ENCODE measurements around the gene PIEZO2.

PIEZO2 gene

DNA sequence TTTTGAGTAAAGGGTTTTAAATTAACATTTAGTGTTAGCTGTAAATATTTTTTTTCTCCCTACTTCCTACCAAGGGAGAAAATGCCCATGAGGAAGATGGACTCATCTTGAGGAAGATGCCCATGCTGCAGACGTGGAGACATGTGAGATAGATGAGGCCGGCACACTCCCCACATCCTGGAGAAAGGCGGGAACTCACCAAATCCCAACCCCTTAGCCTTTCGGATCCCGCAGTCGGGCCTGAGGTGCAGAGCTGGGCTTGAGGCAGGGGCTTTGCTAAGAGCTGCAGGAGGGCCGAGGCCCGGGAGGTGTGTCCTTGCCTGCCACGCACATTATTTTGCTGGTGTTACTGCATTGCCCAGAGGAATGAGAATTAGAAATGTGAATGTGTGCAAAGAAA lies 485.6 kb downstream of the PIEZO2 start:
- no peak for ATAC-seq
- TF ChIP-seq, protein P1, sequence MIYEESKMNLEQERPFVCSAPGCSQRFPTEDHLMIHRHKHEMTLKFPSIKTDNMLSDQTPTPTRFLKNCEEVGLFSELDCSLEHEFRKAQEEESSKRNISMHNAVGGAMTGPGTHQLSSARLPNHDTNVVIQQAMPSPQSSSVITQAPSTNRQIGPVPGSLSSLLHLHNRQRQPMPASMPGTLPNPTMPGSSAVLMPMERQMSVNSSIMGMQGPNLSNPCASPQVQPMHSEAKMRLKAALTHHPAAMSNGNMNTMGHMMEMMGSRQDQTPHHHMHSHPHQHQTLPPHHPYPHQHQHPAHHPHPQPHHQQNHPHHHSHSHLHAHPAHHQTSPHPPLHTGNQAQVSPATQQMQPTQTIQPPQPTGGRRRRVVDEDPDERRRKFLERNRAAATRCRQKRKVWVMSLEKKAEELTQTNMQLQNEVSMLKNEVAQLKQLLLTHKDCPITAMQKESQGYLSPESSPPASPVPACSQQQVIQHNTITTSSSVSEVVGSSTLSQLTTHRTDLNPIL (CRISPR knock-in tag; IDR thresholded peaks at IDR 0.05; ENCODE audit: low read depth), result no peak
- TF ChIP-seq PPARA (CRISPR knock-in tag; IDR thresholded peaks at IDR 0.05; ENCODE audit: borderline replicate concordance) (no peak), ZNF70 (CRISPR knock-in tag; IDR thresholded peaks at IDR 0.05) (no peak), ESRRG (CRISPR knock-in tag; IDR thresholded peaks at IDR 0.05) (no peak), CSDC2 (CRISPR knock-in tag; IDR thresholded peaks at IDR 0.05) (no peak), RARB (CRISPR knock-in tag; IDR thresholded peaks at IDR 0.05) (no peak), ZFP30 (CRISPR knock-in tag; IDR thresholded peaks at IDR 0.05) (no peak), ZFP3 (CRISPR knock-in tag; IDR thresholded peaks at IDR 0.05) (no peak), SNAI2 (CRISPR knock-in tag; IDR thresholded peaks at IDR 0.05) (no peak), OSR1 (CRISPR knock-in tag; IDR thresholded peaks at IDR 0.05) (no peak)
- TF ChIP-seq, protein P2, sequence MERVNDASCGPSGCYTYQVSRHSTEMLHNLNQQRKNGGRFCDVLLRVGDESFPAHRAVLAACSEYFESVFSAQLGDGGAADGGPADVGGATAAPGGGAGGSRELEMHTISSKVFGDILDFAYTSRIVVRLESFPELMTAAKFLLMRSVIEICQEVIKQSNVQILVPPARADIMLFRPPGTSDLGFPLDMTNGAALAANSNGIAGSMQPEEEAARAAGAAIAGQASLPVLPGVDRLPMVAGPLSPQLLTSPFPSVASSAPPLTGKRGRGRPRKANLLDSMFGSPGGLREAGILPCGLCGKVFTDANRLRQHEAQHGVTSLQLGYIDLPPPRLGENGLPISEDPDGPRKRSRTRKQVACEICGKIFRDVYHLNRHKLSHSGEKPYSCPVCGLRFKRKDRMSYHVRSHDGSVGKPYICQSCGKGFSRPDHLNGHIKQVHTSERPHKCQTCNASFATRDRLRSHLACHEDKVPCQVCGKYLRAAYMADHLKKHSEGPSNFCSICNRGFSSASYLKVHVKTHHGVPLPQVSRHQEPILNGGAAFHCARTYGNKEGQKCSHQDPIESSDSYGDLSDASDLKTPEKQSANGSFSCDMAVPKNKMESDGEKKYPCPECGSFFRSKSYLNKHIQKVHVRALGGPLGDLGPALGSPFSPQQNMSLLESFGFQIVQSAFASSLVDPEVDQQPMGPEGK (CRISPR knock-in tag; IDR thresholded peaks at IDR 0.05; ENCODE audit: borderline replicate concordance), result no peak

DNA sequence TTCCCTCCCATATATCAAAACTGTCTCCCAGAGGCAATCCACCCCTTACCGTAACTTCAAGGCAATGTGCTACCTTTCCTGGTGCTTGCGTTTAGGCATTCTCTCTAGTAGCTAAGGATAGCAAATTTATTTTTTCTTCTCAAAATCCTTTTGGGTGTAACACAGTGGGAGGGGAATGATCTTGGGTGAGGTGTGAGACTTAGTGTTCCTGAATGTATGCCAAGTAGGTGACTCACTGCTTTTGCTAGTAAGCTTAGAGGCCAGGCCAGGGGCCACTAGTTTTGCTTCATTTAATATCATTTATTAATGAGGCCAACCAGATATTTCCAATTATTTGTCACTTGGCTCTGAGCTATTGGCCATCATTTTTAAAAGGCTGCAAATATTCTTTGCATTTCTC lies 488.1 kb downstream of the PIEZO2 start:
- TF ChIP-seq, protein P1 (CRISPR knock-in tag; IDR thresholded peaks at IDR 0.05; ENCODE audit: low read depth), result no peak
- TF ChIP-seq OSR1 (CRISPR knock-in tag; IDR thresholded peaks at IDR 0.05) (no peak), ESRRG (CRISPR knock-in tag; IDR thresholded peaks at IDR 0.05) (no peak)
- no peak for ATAC-seq

DNA sequence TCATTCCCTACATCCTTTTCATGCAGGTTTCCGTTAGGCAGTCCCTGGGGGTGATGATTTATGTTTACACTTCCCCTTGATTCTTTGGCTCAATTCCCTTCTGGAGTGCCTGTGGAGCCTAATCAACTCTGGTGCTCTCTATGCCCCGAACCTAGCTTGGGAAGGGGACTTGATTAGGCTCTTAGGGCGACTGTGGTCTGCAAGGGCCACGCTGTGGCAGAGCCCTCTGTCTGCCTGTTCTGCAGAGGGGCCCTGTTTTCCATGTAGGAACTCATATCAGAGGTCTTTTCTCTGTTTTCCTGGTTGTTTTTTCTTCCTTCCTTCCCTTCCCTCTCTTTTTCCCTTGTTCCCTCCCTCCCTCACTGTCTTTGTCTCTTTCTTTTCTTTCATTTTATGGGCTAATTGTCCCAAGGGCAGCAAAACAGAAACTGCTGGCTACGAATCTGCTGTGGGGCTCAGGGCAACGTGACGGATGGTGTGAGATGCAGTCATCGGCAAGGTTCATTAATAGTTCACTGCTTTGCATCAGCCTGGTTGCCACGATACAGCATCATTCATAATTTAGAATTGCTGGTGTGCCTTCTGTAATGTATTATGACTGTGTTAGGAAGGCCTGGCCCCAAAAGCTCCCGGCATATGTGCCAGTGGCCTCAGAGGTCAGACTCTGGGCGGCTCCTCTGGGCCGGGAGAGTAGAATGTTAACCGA lies 489.0 kb downstream of the PIEZO2 start:
- no peak for ATAC-seq
- TF ChIP-seq ZNF565 (CRISPR knock-in tag; conservative IDR thresholded peaks at IDR 0.05; ENCODE audit: low read depth) (no peak), ZC3H10 (CRISPR knock-in tag; IDR thresholded peaks at IDR 0.05) (no peak), ESRRG (CRISPR knock-in tag; IDR thresholded peaks at IDR 0.05) (no peak), PPARA (CRISPR knock-in tag; IDR thresholded peaks at IDR 0.05; ENCODE audit: borderline replicate concordance) (no peak), ZNF70 (CRISPR knock-in tag; IDR thresholded peaks at IDR 0.05) (no peak), ARNTL (CRISPR knock-in tag; IDR thresholded peaks at IDR 0.05; ENCODE audit: borderline replicate concordance, low read depth) (no peak), TOX (CRISPR knock-in tag; IDR thresholded peaks at IDR 0.05; ENCODE audit: borderline replicate concordance) (no peak), SNAI2 (CRISPR knock-in tag; IDR thresholded peaks at IDR 0.05) (no peak), ZFP3 (CRISPR knock-in tag; IDR thresholded peaks at IDR 0.05) (no peak), TCF4 (CRISPR knock-in tag; IDR thresholded peaks at IDR 0.05; ENCODE audit: borderline replicate concordance) (no peak), ISL1 (CRISPR knock-in tag; IDR thresholded peaks at IDR 0.05) (no peak), ZFP30 (CRISPR knock-in tag; IDR thresholded peaks at IDR 0.05) (no peak)
- TF ChIP-seq, protein P3, sequence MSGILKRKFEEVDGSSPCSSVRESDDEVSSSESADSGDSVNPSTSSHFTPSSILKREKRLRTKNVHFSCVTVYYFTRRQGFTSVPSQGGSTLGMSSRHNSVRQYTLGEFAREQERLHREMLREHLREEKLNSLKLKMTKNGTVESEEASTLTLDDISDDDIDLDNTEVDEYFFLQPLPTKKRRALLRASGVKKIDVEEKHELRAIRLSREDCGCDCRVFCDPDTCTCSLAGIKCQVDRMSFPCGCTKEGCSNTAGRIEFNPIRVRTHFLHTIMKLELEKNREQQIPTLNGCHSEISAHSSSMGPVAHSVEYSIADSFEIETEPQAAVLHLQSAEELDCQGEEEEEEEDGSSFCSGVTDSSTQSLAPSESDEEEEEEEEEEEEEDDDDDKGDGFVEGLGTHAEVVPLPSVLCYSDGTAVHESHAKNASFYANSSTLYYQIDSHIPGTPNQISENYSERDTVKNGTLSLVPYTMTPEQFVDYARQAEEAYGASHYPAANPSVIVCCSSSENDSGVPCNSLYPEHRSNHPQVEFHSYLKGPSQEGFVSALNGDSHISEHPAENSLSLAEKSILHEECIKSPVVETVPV (CRISPR knock-in tag; IDR thresholded peaks at IDR 0.05), result no peak
- TF ChIP-seq, protein P2 (CRISPR knock-in tag; IDR thresholded peaks at IDR 0.05; ENCODE audit: borderline replicate concordance), result no peak
- TF ChIP-seq, protein P4, sequence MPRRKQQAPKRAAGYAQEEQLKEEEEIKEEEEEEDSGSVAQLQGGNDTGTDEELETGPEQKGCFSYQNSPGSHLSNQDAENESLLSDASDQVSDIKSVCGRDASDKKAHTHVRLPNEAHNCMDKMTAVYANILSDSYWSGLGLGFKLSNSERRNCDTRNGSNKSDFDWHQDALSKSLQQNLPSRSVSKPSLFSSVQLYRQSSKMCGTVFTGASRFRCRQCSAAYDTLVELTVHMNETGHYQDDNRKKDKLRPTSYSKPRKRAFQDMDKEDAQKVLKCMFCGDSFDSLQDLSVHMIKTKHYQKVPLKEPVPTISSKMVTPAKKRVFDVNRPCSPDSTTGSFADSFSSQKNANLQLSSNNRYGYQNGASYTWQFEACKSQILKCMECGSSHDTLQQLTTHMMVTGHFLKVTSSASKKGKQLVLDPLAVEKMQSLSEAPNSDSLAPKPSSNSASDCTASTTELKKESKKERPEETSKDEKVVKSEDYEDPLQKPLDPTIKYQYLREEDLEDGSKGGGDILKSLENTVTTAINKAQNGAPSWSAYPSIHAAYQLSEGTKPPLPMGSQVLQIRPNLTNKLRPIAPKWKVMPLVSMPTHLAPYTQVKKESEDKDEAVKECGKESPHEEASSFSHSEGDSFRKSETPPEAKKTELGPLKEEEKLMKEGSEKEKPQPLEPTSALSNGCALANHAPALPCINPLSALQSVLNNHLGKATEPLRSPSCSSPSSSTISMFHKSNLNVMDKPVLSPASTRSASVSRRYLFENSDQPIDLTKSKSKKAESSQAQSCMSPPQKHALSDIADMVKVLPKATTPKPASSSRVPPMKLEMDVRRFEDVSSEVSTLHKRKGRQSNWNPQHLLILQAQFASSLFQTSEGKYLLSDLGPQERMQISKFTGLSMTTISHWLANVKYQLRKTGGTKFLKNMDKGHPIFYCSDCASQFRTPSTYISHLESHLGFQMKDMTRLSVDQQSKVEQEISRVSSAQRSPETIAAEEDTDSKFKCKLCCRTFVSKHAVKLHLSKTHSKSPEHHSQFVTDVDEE (CRISPR knock-in tag; IDR thresholded peaks at IDR 0.05), result no peak
- TF ChIP-seq, protein P5, sequence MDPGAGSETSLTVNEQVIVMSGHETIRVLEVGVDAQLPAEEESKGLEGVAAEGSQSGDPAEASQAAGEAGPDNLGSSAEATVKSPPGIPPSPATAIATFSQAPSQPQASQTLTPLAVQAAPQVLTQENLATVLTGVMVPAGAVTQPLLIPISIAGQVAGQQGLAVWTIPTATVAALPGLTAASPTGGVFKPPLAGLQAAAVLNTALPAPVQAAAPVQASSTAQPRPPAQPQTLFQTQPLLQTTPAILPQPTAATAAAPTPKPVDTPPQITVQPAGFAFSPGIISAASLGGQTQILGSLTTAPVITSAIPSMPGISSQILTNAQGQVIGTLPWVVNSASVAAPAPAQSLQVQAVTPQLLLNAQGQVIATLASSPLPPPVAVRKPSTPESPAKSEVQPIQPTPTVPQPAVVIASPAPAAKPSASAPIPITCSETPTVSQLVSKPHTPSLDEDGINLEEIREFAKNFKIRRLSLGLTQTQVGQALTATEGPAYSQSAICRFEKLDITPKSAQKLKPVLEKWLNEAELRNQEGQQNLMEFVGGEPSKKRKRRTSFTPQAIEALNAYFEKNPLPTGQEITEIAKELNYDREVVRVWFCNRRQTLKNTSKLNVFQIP (CRISPR knock-in tag; IDR thresholded peaks at IDR 0.05; ENCODE audit: borderline replicate concordance, low read depth), result no peak

Measured in SK-N-SH treated with all-trans-retinoic acid at 6 μM for 48 hours (cell line).